Erythroblast (primary cell): ENCODE measurements around the gene CTNNA3.

Experiments used
- DNase-seq, 2 experiments: peaks; one replicate each; lab custom pipeline; 2025; lab: John Stamatoyannopoulos, UW
- GATA1 ChIP-seq: IDR thresholded peaks from 2 replicates; pipeline ENCODE4 v1.6.1; 2011; ENCODE audit warnings: low read depth, mild to moderate bottlenecking, control low read depth, low read length, moderate library complexity
- POLR2A ChIP-seq: IDR thresholded peaks from 2 replicates; pipeline ENCODE4 v1.6.1; 2011; ENCODE audit warnings: mild to moderate bottlenecking, low read length

The CTNNA3 gene

GRCh38 chr10:66860376-66860945, 835.5 kb downstream of the CTNNA3 start:
- TF ChIP-seq POLR2A (no peak), GATA1 (no peak)
- no peak for DNase-seq

GRCh38 chr10:66852811-66853210, 843.2 kb downstream of the CTNNA3 start:
- TF ChIP-seq GATA1 = no peak
- TF ChIP-seq POLR2A = no peak
- DNase-seq = no peak

- TF ChIP-seq POLR2A (no peak), GATA1 (no peak)
- no peak for DNase-seq
Measured at GRCh38 chr10:66848856-66849255, 847.1 kb downstream of the CTNNA3 start.

- no peak for TF ChIP-seq GATA1
- TF ChIP-seq POLR2A = no peak
- no peak for DNase-seq
Measured at GRCh38 chr10:66844176-66844942, 851.6 kb downstream of the CTNNA3 start.

GRCh38 chr10:66843396-66843795, 852.6 kb downstream of the CTNNA3 start:
- DNase-seq = no peak
- TF ChIP-seq GATA1 (no peak), POLR2A (no peak)

GRCh38 chr10:66842867-66843266, 853.1 kb downstream of the CTNNA3 start:
- TF ChIP-seq GATA1 (no peak), POLR2A (no peak)
- DNase-seq = no peak

GRCh38 chr10:66842371-66842770, 853.6 kb downstream of the CTNNA3 start:
- DNase-seq = no peak
- TF ChIP-seq GATA1 = no peak
- no peak for TF ChIP-seq POLR2A

- no peak for DNase-seq
- TF ChIP-seq GATA1 (no peak), POLR2A (no peak)
Measured at GRCh38 chr10:66838656-66839055, 857.3 kb downstream of the CTNNA3 start.

GRCh38 chr10:66837990-66838389, 858.0 kb downstream of the CTNNA3 start:
- TF ChIP-seq GATA1 (no peak), POLR2A (no peak)
- no peak for DNase-seq

GRCh38 chr10:66837335-66837734, 858.7 kb downstream of the CTNNA3 start:
- DNase-seq = no peak
- TF ChIP-seq GATA1 (no peak), POLR2A (no peak)

GRCh38 chr10:66836771-66837170, 859.2 kb downstream of the CTNNA3 start:
- TF ChIP-seq POLR2A (no peak), GATA1 (no peak)
- no peak for DNase-seq

GRCh38 chr10:66836057-66836456, 859.9 kb downstream of the CTNNA3 start:
- DNase-seq = no peak
- no peak for TF ChIP-seq POLR2A

GRCh38 chr10:66835400-66835799, 860.6 kb downstream of the CTNNA3 start:
- no peak for TF ChIP-seq GATA1
- DNase-seq = no peak

GRCh38 chr10:66834802-66835201, 861.2 kb downstream of the CTNNA3 start:
- TF ChIP-seq GATA1 = no peak
- no peak for TF ChIP-seq POLR2A
- no peak for DNase-seq

- DNase-seq = no peak
- no peak for TF ChIP-seq POLR2A
- TF ChIP-seq GATA1 = no peak
Measured at GRCh38 chr10:66833861-66834260, 862.1 kb downstream of the CTNNA3 start.
